ENCODE measurements around the gene TMEM126B.

The TMEM126B gene

GRCh38 chr11:85685820-85686459, 57.5 kb downstream of the TMEM126B start, which contains the start of gene CCDC89:
TSS of gene CCDC89 (minus strand) at chr11:85686195. CDS start at chr11:85686130, 65 bp downstream.
- peak; percentile 91 for DNase-seq
